Hepatocyte (in vitro differentiated cells): ENCODE measurements around the gene TCP11. TPM values are rescaled to one million over a fixed set of nuclear protein-coding genes. Genes with fewer than 3 reads are reported as not detected.

Source experiments
- DNase-seq: peaks from one replicate; pipeline ENCODE4 v3.0.0-alpha.2; 2016; ENCODE audit warnings: low spot score
- H2AFZ ChIP-seq: fragments of 200-600 bp; sonication (generic); 2 replicates; pipeline ENCODE4 v1.6.0; 2016; ENCODE audit warnings: antibody characterized with exemption, mild to moderate bottlenecking
- H3K27ac ChIP-seq: fragments of 200-600 bp; sonication (generic); 2 replicates; pipeline ENCODE4 v1.5.1; 2016; ENCODE audit warnings: mild to moderate bottlenecking
- H3K27me3 ChIP-seq: fragments of 200-600 bp; sonication (generic); 2 replicates; pipeline ENCODE4 v1.6.1; 2016
- H3K36me3 ChIP-seq: fragments of 200-600 bp; sonication (generic); replicated peaks from 2 replicates; pipeline ENCODE4 v1.5.1; 2016; ENCODE audit warnings: low read depth; ENCODE audit not compliant: insufficient read depth
- H3K4me1 ChIP-seq: fragments of 200-600 bp; sonication (generic); 2 replicates; pipeline ENCODE4 v1.5.1; 2016; ENCODE audit warnings: mild to moderate bottlenecking, moderate library complexity; ENCODE audit not compliant: insufficient read depth
- H3K4me2 ChIP-seq: fragments of 200-600 bp; sonication (generic); 2 replicates; pipeline ENCODE4 v1.6.0; 2016
- H3K4me3 ChIP-seq: fragments of 200-600 bp; sonication (generic); 2 replicates; pipeline ENCODE4 v1.5.1; 2016; ENCODE audit warnings: mild to moderate bottlenecking
- H3K79me2 ChIP-seq: fragments of 200-600 bp; sonication (generic); 2 replicates; pipeline ENCODE4 v1.6.0; 2017; ENCODE audit warnings: mild to moderate bottlenecking
- H3K9me2 ChIP-seq: fragments of 200-600 bp; sonication (generic); replicated peaks from 2 replicates; pipeline ENCODE4 v1.6.0; 2017; ENCODE audit warnings: mild to moderate bottlenecking; ENCODE audit not compliant: insufficient read depth
- H3K9me3 ChIP-seq: fragments of 200-600 bp; sonication (generic); 2 replicates; pipeline ENCODE4 v1.5.1; 2016; ENCODE audit warnings: low read depth, mild to moderate bottlenecking
- H4K20me1 ChIP-seq: fragments of 200-600 bp; sonication (generic); 2 replicates; pipeline ENCODE4 v1.6.0; 2016; ENCODE audit warnings: mild to moderate bottlenecking; ENCODE audit not compliant: insufficient read depth, poor library complexity, severe bottlenecking
- CTCF ChIP-seq: fragments of 200-600 bp; sonication (generic); IDR thresholded peaks from 2 replicates; pipeline ENCODE4 v1.5.1; 2016; ENCODE audit warnings: antibody characterized with exemption, mild to moderate bottlenecking; ENCODE audit not compliant: poor library complexity
- EZH2 ChIP-seq: fragments of 200-600 bp; sonication (generic); IDR thresholded peaks from 2 replicates; pipeline ENCODE4 v1.6.1; 2016; ENCODE audit warnings: antibody characterized with exemption, mild to moderate bottlenecking, borderline replicate concordance
- EZH2phosphoT487 ChIP-seq: fragments of 200-600 bp; sonication (generic); IDR thresholded peaks from one replicate; pipeline ENCODE4 v1.6.1; 2018; ENCODE audit warnings: antibody characterized with exemption, mild to moderate bottlenecking, low read depth, moderate library complexity; ENCODE audit not compliant: unreplicated experiment, severe bottlenecking
- WGBS: methylation state at CpG from one replicate; pipeline ENCODE4 v1.1.6; 2016; ENCODE audit warnings: low lambda C conversion rate; ENCODE audit errors: missing lambda C conversion rate; 5-methylcytosine and 5-hydroxymethylcytosine counted together
- polyA plus RNA-seq: library from polyadenylated mRNA; unstranded; fragments of >200 nt; fragmentation: Nextera tagmentation; extraction: Ambion mirVana; gene quantifications from 2 replicates; pipeline ENCODE4 v1.2.1, GENCODE V29; 2016
- total RNA-seq: library from RNA; depleted of rRNA; stranded (reverse); fragments of >200 nt; gene quantifications from 2 replicates; pipeline ENCODE4 v1.2.3, GENCODE V29; 2014

Gene TCP11
- total and polyA plus RNA-seq, 2 experiments from 2014 or later, result not detected

- no peak for DNase-seq
- peaks cover 9% of the 10 kb centered on the region for H3K4me1 ChIP-seq
- no peak overlapping the region for H3K27ac ChIP-seq
- H3K36me3 ChIP-seq, result no peaks in the 10 kb centered on the region
- no peak overlapping the region for H3K4me3 ChIP-seq
- no peaks in the 10 kb centered on the region for H3K9me2 ChIP-seq
- 68% methylated on average over 3 of the region's 4 CpGs for WGBS
- no peak overlapping the region for H3K4me2 ChIP-seq
- no peaks in the 10 kb centered on the region for H3K79me2 ChIP-seq
- no peaks in the 10 kb centered on the region for H3K9me3 ChIP-seq
- no peak for TF ChIP-seq EZH2phosphoT487
- no peak for TF ChIP-seq EZH2
- TF ChIP-seq CTCF, result no peak
- H2AFZ ChIP-seq, result no peak overlapping the region
- H3K27me3 ChIP-seq, result no peaks in the 10 kb centered on the region
- no peaks in the 10 kb centered on the region for H4K20me1 ChIP-seq
These were observed 5.0 kb downstream of the TCP11 start for GRCh38 chr6:35136185-35136584.

- H3K9me3 ChIP-seq, result no peaks in the 10 kb centered on the region
- H3K4me1 ChIP-seq, result peaks cover 4% of the 10 kb centered on the region
- DNase-seq, result no peak
- H3K9me2 ChIP-seq, result no peaks in the 10 kb centered on the region
- TF ChIP-seq EZH2phosphoT487 (no peak), CTCF (no peak), EZH2 (no peak)
- no peaks in the 10 kb centered on the region for H3K79me2 ChIP-seq
- H3K4me3 ChIP-seq, result no peak overlapping the region
- 86% methylated on average over 3 of the region's 3 CpGs for WGBS
- no peak overlapping the region for H3K27ac ChIP-seq
- H4K20me1 ChIP-seq, result no peaks in the 10 kb centered on the region
- no peaks in the 10 kb centered on the region for H3K27me3 ChIP-seq
- H3K4me2 ChIP-seq, result no peak overlapping the region
- H3K36me3 ChIP-seq, result no peaks in the 10 kb centered on the region
- no peak overlapping the region for H2AFZ ChIP-seq
These were observed 12.6 kb downstream of the TCP11 start for GRCh38 chr6:35128496-35128895.

DNA sequence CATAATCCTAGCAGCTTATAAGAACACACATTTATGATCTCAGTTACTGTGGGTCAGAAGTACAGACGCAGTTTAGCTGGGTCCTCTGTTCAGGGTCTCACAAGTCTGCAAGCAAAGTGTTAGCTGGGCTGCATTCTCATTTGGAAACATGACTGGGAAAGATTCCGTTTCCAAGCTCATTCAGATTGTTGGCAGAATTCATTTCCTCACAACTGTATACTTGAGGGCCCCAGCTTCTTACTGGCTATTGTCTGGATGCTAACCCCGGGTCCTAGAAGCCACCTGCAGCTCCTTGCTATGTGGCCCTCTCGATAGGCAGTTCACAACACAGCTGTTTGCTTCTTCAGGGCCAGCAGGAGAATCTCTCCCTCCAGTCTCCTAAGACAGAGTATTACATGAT, 13.1 kb downstream of the TCP11 start:
- H3K27me3 ChIP-seq, result no peaks in the 10 kb centered on the region
- no peak for DNase-seq
- 76% methylated on average over 4 of the region's 4 CpGs for WGBS
- TF ChIP-seq CTCF (no peak), EZH2 (no peak), EZH2phosphoT487 (no peak)
- H4K20me1 ChIP-seq, result no peaks in the 10 kb centered on the region
- peaks cover 4% of the 10 kb centered on the region for H3K4me1 ChIP-seq
- no peak overlapping the region for H3K4me2 ChIP-seq
- H3K4me3 ChIP-seq, result no peak overlapping the region
- H2AFZ ChIP-seq, result no peak overlapping the region
- H3K9me3 ChIP-seq, result no peaks in the 10 kb centered on the region
- no peak overlapping the region for H3K27ac ChIP-seq
- no peaks in the 10 kb centered on the region for H3K9me2 ChIP-seq
- H3K36me3 ChIP-seq, result no peaks in the 10 kb centered on the region
- no peaks in the 10 kb centered on the region for H3K79me2 ChIP-seq

GRCh38 chr6:35124356-35124755, 16.8 kb downstream of the TCP11 start:
- 96% methylated on average over 1 of the region's 1 CpG for WGBS
- no peak overlapping the region for H3K4me3 ChIP-seq

More at GRCh38 chr6:35124356-35124755, 16.8 kb downstream of the TCP11 start:
- Histone ChIP-seq H3K27me3 (no peaks in the 10 kb centered on the region), H2AFZ (no peak overlapping the region), H3K9me3 (no peaks in the 10 kb centered on the region), H3K27ac (no peak overlapping the region), H3K79me2 (no peaks in the 10 kb centered on the region), H4K20me1 (no peaks in the 10 kb centered on the region), H3K36me3 (no peaks in the 10 kb centered on the region), H3K9me2 (no peaks in the 10 kb centered on the region), H3K4me1 (peaks cover 4% of the 10 kb centered on the region), H3K4me2 (no peak overlapping the region)
- no peak for DNase-seq
- TF ChIP-seq EZH2 (no peak), EZH2phosphoT487 (no peak), CTCF (no peak)
